ENCODE data around the gene RNGTT.

GRCh38 chr6:88877893-88878292 is 85.5 kb downstream of the RNGTT start:
- TF ChIP-seq CTCF (IDR thresholded peaks at IDR 0.05) = no peak
- no peak for TF ChIP-seq POLR2A (IDR thresholded peaks at IDR 0.05)
